GM18526 (cell line): ENCODE measurements around the gene LONRF2.

Experiments used
- POLR2A ChIP-seq: IDR thresholded peaks from 3 replicates; pipeline ENCODE4 v1.6.1; 2011; ENCODE audit not compliant: insufficient read length; ENCODE audit errors: extremely low read depth

The LONRF2 gene

GRCh38 chr2:100252811-100253698 lies 69.2 kb downstream of the LONRF2 start:
- TF ChIP-seq POLR2A = no peak

GRCh38 chr2:100250645-100251044 lies 71.7 kb downstream of the LONRF2 start:
- no peak for TF ChIP-seq POLR2A

DNA sequence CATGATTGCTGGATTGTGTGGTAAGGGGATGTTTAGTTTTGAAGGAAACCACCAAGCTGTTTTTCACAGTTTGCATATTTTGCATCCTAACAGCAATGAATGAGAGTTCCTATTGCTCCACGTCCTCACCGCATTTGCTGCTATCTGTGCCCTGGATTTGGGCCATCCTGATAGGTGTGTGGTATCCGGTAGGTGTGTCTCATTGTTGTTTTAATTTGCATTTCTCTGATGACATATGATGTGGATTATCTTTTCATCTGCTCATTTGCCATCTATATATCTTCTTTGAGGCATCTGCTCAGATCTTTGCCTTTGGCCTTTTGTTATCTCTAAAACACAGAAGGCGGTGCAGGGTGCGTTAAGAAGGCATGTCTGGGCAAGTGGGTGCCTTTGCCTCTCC lies 73.3 kb downstream of the LONRF2 start:
- TF ChIP-seq POLR2A = no peak

DNA sequence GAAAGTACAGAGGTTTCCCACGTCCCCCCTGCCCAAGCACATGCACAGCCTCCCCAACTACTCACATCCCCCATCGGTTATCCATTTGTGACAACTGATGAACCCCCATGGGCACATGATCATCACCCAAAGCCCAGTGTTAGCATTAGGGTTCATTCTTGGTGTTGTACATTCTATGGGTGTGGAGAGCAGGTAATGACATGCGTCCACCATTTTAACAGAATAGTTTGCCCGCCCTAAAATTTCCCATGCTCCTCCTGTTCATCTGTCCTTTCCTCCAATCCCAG lies 74.3 kb downstream of the LONRF2 start:
- TF ChIP-seq POLR2A = no peak

DNA sequence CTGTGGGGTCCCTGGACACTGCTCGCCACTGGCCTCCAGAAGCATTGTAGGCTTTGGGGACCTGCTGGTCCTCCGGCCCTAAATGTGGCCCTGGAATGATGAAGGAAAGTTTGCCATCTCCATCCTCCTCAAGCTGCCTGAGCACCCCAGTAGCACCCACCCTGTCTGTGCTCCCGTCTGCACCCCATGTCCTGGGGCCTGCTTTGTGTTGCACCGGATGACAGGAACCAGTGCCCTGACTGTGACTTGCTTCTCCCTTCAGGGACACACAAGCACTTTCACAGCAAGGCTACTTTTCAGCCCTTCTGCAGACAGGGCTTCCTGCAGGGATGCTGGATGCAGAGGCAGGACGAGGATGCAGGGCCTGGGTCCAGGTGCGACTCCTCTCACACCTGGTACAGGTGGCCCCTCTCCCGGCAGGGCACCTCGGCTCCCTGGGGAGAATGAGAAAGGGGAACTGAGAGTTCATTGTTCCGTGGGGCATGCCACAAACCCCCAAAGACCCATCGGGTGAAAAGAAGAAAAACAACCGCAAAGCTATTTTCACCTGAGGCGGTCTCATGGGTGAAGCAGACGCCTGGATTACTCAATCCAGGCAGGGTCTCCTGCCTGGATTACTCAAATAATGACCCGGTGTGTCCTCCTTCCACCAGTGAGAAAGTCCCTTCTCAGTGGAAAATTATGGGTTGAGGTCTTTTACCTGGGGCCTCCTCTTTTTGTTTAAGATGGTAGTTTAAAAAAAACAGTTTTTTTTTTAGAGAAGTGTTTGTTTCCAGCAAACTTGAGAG lies 74.9 kb downstream of the LONRF2 start:
- no peak for TF ChIP-seq POLR2A

- no peak for TF ChIP-seq POLR2A
Observed at GRCh38 chr2:100246163-100247145, 75.8 kb downstream of the LONRF2 start.

DNA sequence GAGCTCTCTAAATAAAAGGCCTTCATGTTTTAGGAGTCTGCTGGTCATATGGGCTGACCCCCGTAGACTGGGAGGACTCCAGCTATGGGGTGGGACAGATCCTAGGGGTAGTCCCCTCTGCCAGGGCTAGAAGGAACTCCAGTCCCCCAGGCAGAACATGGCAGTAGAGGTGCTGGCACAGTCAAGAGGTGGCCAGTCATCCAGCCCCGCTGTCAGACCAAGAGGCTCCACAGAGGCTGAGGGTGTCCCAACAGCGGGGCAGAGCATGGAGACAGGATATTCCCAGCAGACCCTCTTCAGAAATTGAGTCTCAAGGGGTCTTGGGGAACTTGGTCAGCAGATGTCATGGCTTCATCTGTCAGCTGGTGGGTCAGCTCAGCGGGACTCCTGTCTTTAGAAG lies 76.6 kb downstream of the LONRF2 start:
- TF ChIP-seq POLR2A = no peak

- TF ChIP-seq POLR2A = no peak
Observed at GRCh38 chr2:100244881-100245605, 77.3 kb downstream of the LONRF2 start.

DNA sequence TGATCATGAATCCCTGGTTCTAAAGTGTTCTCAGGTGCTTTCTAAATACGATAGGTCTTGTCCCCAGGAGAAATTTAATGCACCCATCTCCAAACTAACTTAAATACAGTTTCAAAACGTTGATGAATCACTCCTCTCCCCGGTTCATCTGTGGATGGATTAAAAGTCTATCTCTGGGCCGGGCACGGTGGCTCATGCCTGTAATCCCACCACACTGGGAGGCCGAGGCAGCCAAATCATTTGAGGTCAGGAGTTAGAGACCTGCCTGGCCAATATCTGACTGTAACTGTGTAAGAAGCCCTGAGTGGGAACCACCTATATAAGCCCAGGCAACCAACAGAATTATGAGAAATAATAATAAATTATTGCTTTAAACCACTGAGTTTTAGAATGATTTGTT lies 78.7 kb downstream of the LONRF2 start:
- TF ChIP-seq POLR2A = no peak

DNA sequence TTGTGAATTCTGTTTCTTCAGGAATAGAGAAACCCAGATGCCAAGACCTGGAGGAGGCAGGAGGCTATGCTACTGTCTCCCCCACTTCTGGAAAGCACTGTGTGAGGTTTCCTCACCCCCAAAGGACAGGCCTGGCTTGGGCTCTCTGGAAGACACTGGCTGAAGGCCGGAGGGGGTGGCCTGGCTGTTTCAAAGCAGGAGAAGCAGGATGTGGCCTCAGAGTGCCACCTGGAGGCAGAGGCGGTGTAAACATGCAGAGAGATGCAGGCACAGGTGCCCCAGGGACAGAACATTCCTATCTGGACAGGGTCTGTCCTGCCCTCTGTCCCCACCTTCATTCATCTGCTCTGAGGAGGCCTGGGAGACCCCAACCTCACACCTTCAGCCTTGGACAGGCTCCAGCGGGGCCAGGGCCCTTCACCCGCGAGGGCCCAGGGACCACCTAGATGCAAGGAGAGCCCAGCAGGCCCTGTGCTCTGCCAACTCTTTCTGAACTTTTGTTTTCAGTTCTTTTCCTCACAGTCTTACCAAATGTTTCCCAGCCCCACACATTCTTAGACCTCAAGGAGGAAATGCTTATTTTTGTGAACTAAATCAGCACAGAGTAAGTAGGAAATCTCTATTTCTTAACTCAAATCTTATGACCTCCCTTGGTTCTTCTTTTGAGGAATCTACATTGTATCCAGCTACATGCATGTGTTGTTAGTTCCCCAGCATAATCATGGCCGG lies 79.2 kb downstream of the LONRF2 start:
- no peak for TF ChIP-seq POLR2A

DNA sequence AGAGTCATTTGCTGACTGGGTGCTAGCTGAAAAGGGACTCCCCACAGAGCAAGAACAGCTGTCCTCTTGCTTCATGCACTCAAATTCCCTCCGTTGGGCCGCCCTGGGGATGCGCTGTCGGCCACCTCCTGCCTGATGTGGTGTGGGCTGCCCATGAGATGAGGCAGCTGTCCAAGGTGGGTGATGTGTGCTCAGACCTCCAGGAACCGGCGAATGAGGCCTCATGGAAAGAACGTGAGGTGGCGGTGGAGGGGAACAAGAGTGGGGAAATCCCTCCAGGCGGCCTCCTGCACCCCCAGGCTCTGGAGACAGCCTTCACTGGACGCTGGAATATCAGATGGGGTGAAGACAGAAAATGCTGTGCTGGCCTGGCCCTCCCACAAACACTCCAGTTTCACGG lies 79.8 kb downstream of the LONRF2 start:
- TF ChIP-seq POLR2A = no peak

DNA sequence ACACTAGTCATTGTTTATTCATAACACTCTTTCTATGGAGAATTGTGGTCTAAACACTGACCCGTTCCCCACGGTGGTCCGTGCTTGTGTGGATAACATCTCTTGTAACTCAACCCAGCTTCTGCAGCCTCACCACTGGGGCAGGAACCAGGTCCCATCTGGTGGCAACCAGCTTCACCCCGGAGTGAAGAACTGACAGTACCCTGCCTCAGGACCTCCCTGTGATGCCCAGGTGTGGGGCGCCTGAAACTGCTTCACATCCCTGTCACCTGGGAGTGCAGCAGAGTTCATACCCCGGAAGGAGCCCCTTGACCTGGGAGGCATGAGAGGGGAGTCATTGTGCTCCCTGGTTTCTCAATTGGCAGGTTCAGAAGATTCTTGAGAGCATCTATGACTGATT lies 81.1 kb downstream of the LONRF2 start:
- TF ChIP-seq POLR2A = no peak

DNA sequence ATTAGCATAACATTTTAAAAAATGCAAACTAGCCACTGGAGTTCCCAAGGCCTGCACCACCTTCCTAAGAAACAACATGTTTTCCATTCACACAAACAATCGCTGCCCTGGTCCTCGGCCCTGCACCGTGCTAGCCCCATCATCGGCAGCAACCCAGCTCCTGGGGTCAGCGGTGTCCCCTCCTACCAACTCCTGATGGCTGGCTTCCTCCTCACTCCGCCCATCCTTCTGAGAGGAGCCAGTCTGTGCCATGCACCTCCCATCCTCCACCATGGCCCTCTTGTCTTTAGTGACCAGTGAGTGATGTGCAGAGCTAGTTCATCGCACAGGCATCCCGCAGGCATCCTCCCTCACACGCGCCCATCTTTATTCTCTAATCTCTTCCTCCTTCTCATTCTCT lies 81.9 kb downstream of the LONRF2 start:
- TF ChIP-seq POLR2A = no peak
